GM12878 (cell line): ENCODE measurements around the gene TAF9B. TPM values are rescaled to one million over a fixed set of nuclear protein-coding genes. Genes with fewer than 3 reads are reported as not detected.

ENCODE experiments used
- ATAC-seq: fragments of 200-7000 bp; cut with Tn5 transposase; 3 replicates; pipeline ENCODE4 v1.9.1; 2020; ENCODE audit warnings: mild to moderate bottlenecking, moderate library complexity
- BruUV-seq: library from RNA; stranded (reverse); fragments of 400-500 nt; replicated peaks from 2 replicates; lab custom pipeline; 2021; lab: Mats Ljungman, UMichigan
- CTCF ChIA-PET: fragments of 300-600 bp; sonication (Branson Sonifier 250); formaldehyde crosslinking; extraction: SDS; loops from one replicate; lab custom pipeline; 2021; ENCODE audit warnings: inconsistent platforms; lab: Yijun Ruan, JAX
- POLR2A ChIA-PET: fragments of 350-600 bp; formaldehyde crosslinking; extraction: SDS; loops from one replicate; lab custom pipeline; 2021; ENCODE audit warnings: inconsistent platforms; lab: Charles Lee
- RAD21 ChIA-PET: fragments of 300-600 bp; sonication (Branson Sonifier 250); formaldehyde crosslinking; loops from one replicate; lab custom pipeline; 2023; ENCODE audit warnings: antibody characterized with exemption; ENCODE audit not compliant: unreplicated experiment; lab: Charles Lee
- SMC1A ChIA-PET: fragments of 300-600 bp; sonication (Branson Sonifier 250); formaldehyde crosslinking; loops from one replicate; lab custom pipeline; 2023; ENCODE audit not compliant: unreplicated experiment, uncharacterized antibody; lab: Charles Lee
- DNase-seq: peaks from one replicate; pipeline ENCODE4 v3.0.0-alpha.2; 2011; ENCODE audit warnings: low read depth, low spot score
- FAIRE-seq: peaks from 3 replicates; lab custom pipeline; 2011; peaks lifted over from hg19 to GRCh38; lab: Jason Lieb, UNC
- H2AFZ ChIP-seq: 2 replicates; pipeline ENCODE4 v1.6.0; 2011; ENCODE audit warnings: low read depth, low read length, control low read depth; ENCODE audit not compliant: control insufficient read depth
- H3K27ac ChIP-seq: 2 replicates; pipeline ENCODE4 v1.5.1; 2011; ENCODE audit warnings: control low read depth; ENCODE audit not compliant: control insufficient read depth, insufficient read depth
- H3K27me3 ChIP-seq, 2 experiments: replicated peaks in 1 of 2; 2 replicates each; pipeline versions ENCODE4 v1.6.0 to v1.6.1; 2011; ENCODE audit warnings: low read length in 1 of 2; ENCODE audit not compliant: control insufficient read depth in 2 of 2, insufficient read depth in 2 of 2
- H3K36me3 ChIP-seq, 2 experiments: 2 replicates each; pipeline ENCODE4 v1.5.1; 2011; ENCODE audit warnings: low read length in 1 of 2; ENCODE audit not compliant: control insufficient read depth in 2 of 2, insufficient read depth in 2 of 2
- H3K4me1 ChIP-seq: 2 replicates; pipeline ENCODE4 v1.6.1; 2011; ENCODE audit warnings: mild to moderate bottlenecking, low read length, moderate library complexity, mixed read lengths; ENCODE audit not compliant: control insufficient read depth, insufficient read depth
- H3K4me2 ChIP-seq: 2 replicates; pipeline ENCODE4 v1.6.0; 2011; ENCODE audit warnings: control low read depth; ENCODE audit not compliant: control insufficient read depth, insufficient read depth
- H3K4me3 ChIP-seq: fragments of 200-600 bp; sonication (generic); 2 replicates; pipeline ENCODE4 v1.5.1; 2016
- H3K79me2 ChIP-seq: 2 replicates; pipeline ENCODE4 v1.6.0; 2011; ENCODE audit warnings: low read length; ENCODE audit not compliant: control insufficient read depth, insufficient read depth
- H3K9ac ChIP-seq: 2 replicates; pipeline ENCODE4 v1.8.0; 2011; ENCODE audit warnings: low read length, control low read depth, mixed read lengths; ENCODE audit not compliant: control insufficient read depth, insufficient read depth
- H3K9me3 ChIP-seq: replicated peaks from 3 replicates; pipeline ENCODE4 v1.5.1; 2011; ENCODE audit warnings: mild to moderate bottlenecking, low read length; ENCODE audit not compliant: control insufficient read depth, insufficient read depth
- H4K20me1 ChIP-seq: 2 replicates; pipeline ENCODE4 v1.6.0; 2011; ENCODE audit not compliant: control insufficient read depth, insufficient read depth
- BACH1 ChIP-seq: fragments of 450-650 bp; IDR thresholded peaks from 2 replicates; pipeline ENCODE4 v1.6.1; 2017; ENCODE audit warnings: mild to moderate bottlenecking, borderline replicate concordance
- ESRRA ChIP-seq: IDR thresholded peaks from 2 replicates; pipeline ENCODE4 v1.6.1; 2012; ENCODE audit warnings: mild to moderate bottlenecking, low read length, improper control_type of control experiment
- ETV6 ChIP-seq, 2 experiments: fragments of 450-650 bp in 1 of 2; IDR thresholded peaks in 1 of 2; conservative IDR thresholded peaks in 1 of 2; 2 replicates each; pipeline ENCODE4 v1.6.1; 2014; ENCODE audit warnings: antibody characterized with exemption in 1 of 2, borderline replicate concordance in 1 of 2, low read depth in 1 of 2, mild to moderate bottlenecking in 1 of 2, moderate library complexity in 1 of 2
- IKZF1 ChIP-seq: fragments of 450-650 bp; conservative IDR thresholded peaks from 2 replicates; pipeline ENCODE4 v1.6.1; 2017; ENCODE audit warnings: antibody characterized with exemption, mild to moderate bottlenecking
- RAD21 ChIP-seq: IDR thresholded peaks from 2 replicates; pipeline ENCODE4 v1.6.1; 2011; ENCODE audit warnings: mild to moderate bottlenecking, low read depth, low read length, moderate library complexity; ENCODE audit not compliant: insufficient read depth
- RUNX3 ChIP-seq: IDR thresholded peaks from 2 replicates; pipeline ENCODE4 v1.6.1; 2012; ENCODE audit warnings: low read length, inconsistent platforms
- SMC3 ChIP-seq: IDR thresholded peaks from 2 replicates; pipeline ENCODE4 v1.6.1; 2011; ENCODE audit warnings: low read length, improper control_type of control experiment, borderline replicate concordance
- SUZ12 ChIP-seq: fragments of 200-600 bp; sonication (generic); IDR thresholded peaks from one replicate; pipeline ENCODE4 v1.6.1; 2018; ENCODE audit warnings: antibody characterized with exemption, mild to moderate bottlenecking; ENCODE audit not compliant: unreplicated experiment
- TCF7 ChIP-seq: IDR thresholded peaks from 2 replicates; pipeline ENCODE4 v1.6.1; 2014; ENCODE audit warnings: antibody characterized with exemption, borderline replicate concordance
- WGBS: methylation state at CpG from one replicate; pipeline ENCODE4 v1.1.6; 2016; ENCODE audit warnings: low lambda C conversion rate; ENCODE audit not compliant: insufficient replicate concordance, insufficient coverage; ENCODE audit errors: missing lambda C conversion rate; 5-methylcytosine and 5-hydroxymethylcytosine counted together
- in situ Hi-C: fragments of 300-500 bp; cut with MboI; formaldehyde crosslinking; loops from 9 replicates; pipeline ENCODE4 v1.14.3; 2018; ENCODE audit warnings: mixed read lengths
- intact Hi-C: fragments of 100-400 bp; cut with micrococcal nuclease; formaldehyde crosslinking; loops from one replicate; pipeline ENCODE4 v1.14.2; 2022; ENCODE audit not compliant: unreplicated experiment
- polyA plus RNA-seq, 11 experiments: library from polyadenylated mRNA; depleted of rRNA in 4 of 11; unstranded in 6 of 11; stranded (reverse) in 5 of 11; fragments of >200 nt; fragmentation: Nextera tagmentation in 4 of 11; fragmentation: Illumina TruSeq in 1 of 11; extraction: Ambion mirVana in 4 of 11; extraction: Trizol in 1 of 11; gene quantifications; 1 replicate in 1 of 11; 2 replicates in 10 of 11; pipeline versions ENCODE4 v1.2.1 to v1.2.3, GENCODE V29; 2011 to 2016; ENCODE audit warnings: inconsistent platforms in 2 of 11, missing spikeins in 2 of 11, low read depth in 1 of 11
- total RNA-seq, 4 experiments: library from RNA; depleted of rRNA in 3 of 4; stranded (reverse); fragments of >200 nt in 3 of 4; fragmentation: Illumina TruSeq in 1 of 4; extraction: Trizol in 1 of 4; gene quantifications; 2 replicates each; pipeline versions ENCODE4 v1.2.1 to v1.2.3, GENCODE V29; 2013 to 2021
- TF ChIP-seq, protein P1 (sequence below): fragments of 150-350 bp; IDR thresholded peaks from 2 replicates; pipeline ENCODE4 v1.6.1; 2016; ENCODE audit warnings: low read depth, low read length
- TF ChIP-seq, protein P2 (sequence below): fragments of 450-650 bp; formaldehyde crosslinking; IDR thresholded peaks from 2 replicates; pipeline ENCODE4 v1.4.0; 2020; ENCODE audit warnings: mild to moderate bottlenecking, moderate library complexity
- TF ChIP-seq, protein P3 (sequence below), 3 experiments: IDR thresholded peaks in 2 of 3; conservative IDR thresholded peaks in 1 of 3; 2 replicates each; pipeline ENCODE4 v1.5.1; 2011; ENCODE audit warnings: low read depth in 3 of 3, low read length in 3 of 3, mild to moderate bottlenecking in 3 of 3, control low read depth in 2 of 3, moderate library complexity in 2 of 3, inconsistent platforms in 1 of 3, mixed read lengths in 1 of 3; ENCODE audit not compliant: control insufficient read depth in 2 of 3, insufficient read depth in 1 of 3; ENCODE audit errors: extremely low read depth in 1 of 3

TAF9B gene
- total and polyA plus RNA-seq, 10 of the 15 experiments (the other 5 are each of a cell fraction or from before 2014, with no cell fraction given) = 14.9 to 42.5 (median 22.3) TPM

DNA sequence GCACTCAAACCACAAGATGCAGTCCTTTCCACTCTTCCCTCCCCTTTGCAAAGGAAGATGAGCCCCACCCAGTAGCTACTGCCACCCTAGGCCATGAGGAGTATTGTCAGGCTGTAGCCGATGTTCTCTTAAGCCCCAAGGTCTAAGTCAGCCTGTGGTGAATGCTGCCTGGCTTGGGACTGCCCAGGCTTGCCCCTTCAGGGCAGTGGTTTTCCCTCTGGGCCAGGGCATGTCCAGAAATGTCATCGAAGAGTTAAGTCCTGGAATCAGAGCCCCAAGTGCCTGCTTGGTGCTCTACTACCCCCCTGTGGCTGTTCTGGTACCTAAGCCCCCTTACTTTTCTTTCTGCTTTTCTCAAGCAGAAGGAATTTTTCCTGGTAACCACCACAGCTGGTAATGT, 47.2 kb downstream of the TAF9B start:
- H3K4me1 ChIP-seq = no peaks in the 10 kb centered on the region
- DNase-seq = peak; percentile 37
- in situ Hi-C loops (no loop called here), intact Hi-C loops (loop anchor here (1.0 to 2.0 kb wide), 2 partner anchors 61 to 182 kb away; partner anchors contain the start of gene ATP7A)
- peak; percentile 98 for ATAC-seq
- no TSS peak for BruUV-seq
- RAD21 ChIA-PET = interaction anchor here (0.8 to 1.8 kb wide), 5 partner anchors 14 to 182 kb away, joined by 3 to 10 read pairs (median 6); partner anchors contain the start of gene ATP7A
- H4K20me1 ChIP-seq = no peaks in the 10 kb centered on the region
- FAIRE-seq = peak; percentile 75
- no peak overlapping the region for H3K4me3 ChIP-seq
- CTCF ChIA-PET = interaction anchor here (0.6 to 5.3 kb wide), 19 partner anchors 8 to 1162 kb away, joined by 3 to 27 read pairs (median 4); partner anchors contain the start of genes COX7B and MAGT1
- SMC1A ChIA-PET = interaction anchor here (0.9 to 2.9 kb wide), 11 partner anchors 21 to 194 kb away, joined by 3 to 10 read pairs (median 4); partner anchors contain the start of gene COX7B
- POLR2A ChIA-PET = no interaction called here
- no peaks in the 10 kb centered on the region; the same call in 2 of the 3 replicates for H3K9me3 ChIP-seq
- peak overlapping the region; percentile 59 for H2AFZ ChIP-seq
- H3K27ac ChIP-seq = no peak overlapping the region
- H3K36me3 ChIP-seq = no peaks in the 10 kb centered on the region
- no peaks in the 10 kb centered on the region for H3K79me2 ChIP-seq
- 9% methylated on average over 2 of the region's 2 CpGs for WGBS
- no peak overlapping the region for H3K9ac ChIP-seq
- H3K4me2 ChIP-seq = no peak overlapping the region
- H3K27me3 ChIP-seq = no peaks in the 10 kb centered on the region
- no peak for TF ChIP-seq TCF7
- TF ChIP-seq, protein P1, sequence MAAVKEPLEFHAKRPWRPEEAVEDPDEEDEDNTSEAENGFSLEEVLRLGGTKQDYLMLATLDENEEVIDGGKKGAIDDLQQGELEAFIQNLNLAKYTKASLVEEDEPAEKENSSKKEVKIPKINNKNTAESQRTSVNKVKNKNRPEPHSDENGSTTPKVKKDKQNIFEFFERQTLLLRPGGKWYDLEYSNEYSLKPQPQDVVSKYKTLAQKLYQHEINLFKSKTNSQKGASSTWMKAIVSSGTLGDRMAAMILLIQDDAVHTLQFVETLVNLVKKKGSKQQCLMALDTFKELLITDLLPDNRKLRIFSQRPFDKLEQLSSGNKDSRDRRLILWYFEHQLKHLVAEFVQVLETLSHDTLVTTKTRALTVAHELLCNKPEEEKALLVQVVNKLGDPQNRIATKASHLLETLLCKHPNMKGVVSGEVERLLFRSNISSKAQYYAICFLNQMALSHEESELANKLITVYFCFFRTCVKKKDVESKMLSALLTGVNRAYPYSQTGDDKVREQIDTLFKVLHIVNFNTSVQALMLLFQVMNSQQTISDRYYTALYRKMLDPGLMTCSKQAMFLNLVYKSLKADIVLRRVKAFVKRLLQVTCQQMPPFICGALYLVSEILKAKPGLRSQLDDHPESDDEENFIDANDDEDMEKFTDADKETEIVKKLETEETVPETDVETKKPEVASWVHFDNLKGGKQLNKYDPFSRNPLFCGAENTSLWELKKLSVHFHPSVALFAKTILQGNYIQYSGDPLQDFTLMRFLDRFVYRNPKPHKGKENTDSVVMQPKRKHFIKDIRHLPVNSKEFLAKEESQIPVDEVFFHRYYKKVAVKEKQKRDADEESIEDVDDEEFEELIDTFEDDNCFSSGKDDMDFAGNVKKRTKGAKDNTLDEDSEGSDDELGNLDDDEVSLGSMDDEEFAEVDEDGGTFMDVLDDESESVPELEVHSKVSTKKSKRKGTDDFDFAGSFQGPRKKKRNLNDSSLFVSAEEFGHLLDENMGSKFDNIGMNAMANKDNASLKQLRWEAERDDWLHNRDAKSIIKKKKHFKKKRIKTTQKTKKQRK = no peak
- no peak for TF ChIP-seq SUZ12
- TF ChIP-seq, protein P2, sequence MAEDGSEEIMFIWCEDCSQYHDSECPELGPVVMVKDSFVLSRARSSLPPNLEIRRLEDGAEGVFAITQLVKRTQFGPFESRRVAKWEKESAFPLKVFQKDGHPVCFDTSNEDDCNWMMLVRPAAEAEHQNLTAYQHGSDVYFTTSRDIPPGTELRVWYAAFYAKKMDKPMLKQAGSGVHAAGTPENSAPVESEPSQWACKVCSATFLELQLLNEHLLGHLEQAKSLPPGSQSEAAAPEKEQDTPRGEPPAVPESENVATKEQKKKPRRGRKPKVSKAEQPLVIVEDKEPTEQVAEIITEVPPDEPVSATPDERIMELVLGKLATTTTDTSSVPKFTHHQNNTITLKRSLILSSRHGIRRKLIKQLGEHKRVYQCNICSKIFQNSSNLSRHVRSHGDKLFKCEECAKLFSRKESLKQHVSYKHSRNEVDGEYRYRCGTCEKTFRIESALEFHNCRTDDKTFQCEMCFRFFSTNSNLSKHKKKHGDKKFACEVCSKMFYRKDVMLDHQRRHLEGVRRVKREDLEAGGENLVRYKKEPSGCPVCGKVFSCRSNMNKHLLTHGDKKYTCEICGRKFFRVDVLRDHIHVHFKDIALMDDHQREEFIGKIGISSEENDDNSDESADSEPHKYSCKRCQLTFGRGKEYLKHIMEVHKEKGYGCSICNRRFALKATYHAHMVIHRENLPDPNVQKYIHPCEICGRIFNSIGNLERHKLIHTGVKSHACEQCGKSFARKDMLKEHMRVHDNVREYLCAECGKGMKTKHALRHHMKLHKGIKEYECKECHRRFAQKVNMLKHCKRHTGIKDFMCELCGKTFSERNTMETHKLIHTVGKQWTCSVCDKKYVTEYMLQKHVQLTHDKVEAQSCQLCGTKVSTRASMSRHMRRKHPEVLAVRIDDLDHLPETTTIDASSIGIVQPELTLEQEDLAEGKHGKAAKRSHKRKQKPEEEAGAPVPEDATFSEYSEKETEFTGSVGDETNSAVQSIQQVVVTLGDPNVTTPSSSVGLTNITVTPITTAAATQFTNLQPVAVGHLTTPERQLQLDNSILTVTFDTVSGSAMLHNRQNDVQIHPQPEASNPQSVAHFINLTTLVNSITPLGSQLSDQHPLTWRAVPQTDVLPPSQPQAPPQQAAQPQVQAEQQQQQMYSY (CRISPR knock-in tag) = no peak
- peak; percentile 33; the same call in 1 of the 2 replicates for TF ChIP-seq RUNX3
- TF ChIP-seq ETV6 (conservative IDR thresholded peaks at IDR 0.05 in 1 of 2, IDR thresholded peaks at IDR 0.05 in 1 of 2; ENCODE audit: borderline replicate concordance in 1 of 2, low read depth in 1 of 2) = no peak
- TF ChIP-seq BACH1 = no peak
- TF ChIP-seq RAD21 = peak; percentile 73
- TF ChIP-seq, protein P3, sequence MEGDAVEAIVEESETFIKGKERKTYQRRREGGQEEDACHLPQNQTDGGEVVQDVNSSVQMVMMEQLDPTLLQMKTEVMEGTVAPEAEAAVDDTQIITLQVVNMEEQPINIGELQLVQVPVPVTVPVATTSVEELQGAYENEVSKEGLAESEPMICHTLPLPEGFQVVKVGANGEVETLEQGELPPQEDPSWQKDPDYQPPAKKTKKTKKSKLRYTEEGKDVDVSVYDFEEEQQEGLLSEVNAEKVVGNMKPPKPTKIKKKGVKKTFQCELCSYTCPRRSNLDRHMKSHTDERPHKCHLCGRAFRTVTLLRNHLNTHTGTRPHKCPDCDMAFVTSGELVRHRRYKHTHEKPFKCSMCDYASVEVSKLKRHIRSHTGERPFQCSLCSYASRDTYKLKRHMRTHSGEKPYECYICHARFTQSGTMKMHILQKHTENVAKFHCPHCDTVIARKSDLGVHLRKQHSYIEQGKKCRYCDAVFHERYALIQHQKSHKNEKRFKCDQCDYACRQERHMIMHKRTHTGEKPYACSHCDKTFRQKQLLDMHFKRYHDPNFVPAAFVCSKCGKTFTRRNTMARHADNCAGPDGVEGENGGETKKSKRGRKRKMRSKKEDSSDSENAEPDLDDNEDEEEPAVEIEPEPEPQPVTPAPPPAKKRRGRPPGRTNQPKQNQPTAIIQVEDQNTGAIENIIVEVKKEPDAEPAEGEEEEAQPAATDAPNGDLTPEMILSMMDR (IDR thresholded peaks at IDR 0.05 in 2 of 3, conservative IDR thresholded peaks at IDR 0.05 in 1 of 3; ENCODE audit: control insufficient read depth in 2 of 3, extremely low read depth in 1 of 3, insufficient read depth in 1 of 3, low read depth in 3 of 3, low read length in 3 of 3) = peak; percentile 45; a peak in 5 of 6 replicates
- peak; percentile 27; the same call in 1 of the 2 replicates for TF ChIP-seq SMC3
- TF ChIP-seq ESRRA = no peak
- TF ChIP-seq IKZF1 = peak; percentile 33; the same call in 1 of the 2 replicates
